ENCODE measurements around the gene STARD3NL.

DNA sequence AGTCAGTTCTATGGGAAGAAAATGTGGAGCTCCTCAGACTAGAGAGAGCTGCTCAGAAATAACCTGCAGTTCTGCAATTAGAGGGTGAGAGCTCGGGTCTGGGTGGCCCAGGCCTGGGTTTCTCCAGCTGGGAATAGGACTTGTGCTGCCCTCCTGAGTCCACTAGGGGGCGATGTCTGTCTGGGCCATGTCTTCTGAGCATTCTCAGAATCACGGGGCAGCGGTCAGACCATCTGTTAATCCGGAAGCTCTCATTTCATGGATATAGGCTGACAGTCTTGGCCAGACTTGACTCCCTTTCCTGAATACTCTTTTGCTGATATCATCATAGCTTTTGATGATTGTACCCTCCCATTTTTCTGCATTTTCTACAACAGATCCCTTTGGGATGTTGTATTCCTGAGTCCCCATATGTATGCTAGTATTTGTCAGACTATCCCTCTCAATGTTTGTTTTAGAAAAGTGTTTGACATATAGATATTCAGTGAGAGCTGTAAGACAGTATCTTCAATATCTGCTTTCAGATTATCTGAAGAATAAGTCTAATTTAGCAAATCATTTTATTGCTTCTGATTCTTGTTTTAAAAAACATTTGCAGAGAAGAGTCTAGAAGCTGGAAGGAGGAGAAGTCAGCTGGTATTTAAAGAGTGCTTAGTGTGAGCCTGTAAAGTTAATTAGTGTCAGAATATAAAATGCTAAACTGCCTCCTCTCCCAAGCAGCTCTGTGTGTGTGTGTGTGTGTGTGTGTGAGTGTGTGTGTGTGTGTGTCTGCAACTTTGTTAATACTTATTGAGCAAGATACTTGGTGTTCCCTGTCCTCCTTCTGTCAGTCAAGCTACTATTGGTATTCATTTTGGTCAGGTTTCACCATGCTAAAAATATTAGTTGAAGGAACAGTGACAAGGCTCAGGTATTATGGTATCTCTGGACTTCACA lies 38.0 kb downstream of the STARD3NL start:
- TF ChIP-seq POLR2AphosphoS5 (IDR thresholded peaks at IDR 0.05; ENCODE audit: borderline replicate concordance, low read depth, low read length) (no peak), EZH2 (IDR thresholded peaks at IDR 0.05) (no peak), FOXP2 (optimal IDR thresholded peaks at IDR 0.05; ENCODE audit: control extremely low read depth, extremely low read length, insufficient read depth) (no peak)
